ENCODE data around the gene CACNA2D2. TPM values are rescaled to one million over a fixed set of nuclear protein-coding genes. Genes with fewer than 3 reads are reported as not detected.

CACNA2D2 gene
- total and polyA plus RNA-seq, 7 donors, result 0.49 to 1.7 (median 1.1) TPM; not detected in 1

- Histone ChIP-seq H3K4me3 (peak within 1 kb of the TSS; percentile 75 to 100 (median 92)), H3K9me3 (no peaks in the 10 kb centered on the region), H3K36me3 (peaks cover 18 to 49% (median 26%) of the 10 kb centered on the region in 4 donors), H3K27me3 (no peaks in the 10 kb centered on the region), H3K27ac (peak within 1 kb of the TSS; percentile 82 to 97 (median 86)), H3K4me1 (peaks cover 0 to 39% (median 30%) of the 10 kb centered on the region in 4 donors)
- DNase-seq, result peak; percentile 99
- TF ChIP-seq CTCF (IDR thresholded peaks at IDR 0.05), result no peak
- peak; percentile 67 to 76 for TF ChIP-seq POLR2A (IDR thresholded peaks at IDR 0.05)
- TF ChIP-seq POLR2AphosphoS5 (IDR thresholded peaks at IDR 0.05), result peak; percentile 80 to 97 (median 92)
- TF ChIP-seq EP300 (IDR thresholded peaks at IDR 0.05), result no peak
- 1 to 2% methylated on average over 55 of the region's 55 CpGs for whole genome bisulfite sequencing, 2 donors
- intact Hi-C loops (cut with DNase I), result loop anchor here (5.0 to 10.0 kb wide), 2 partner anchors 66 to 1057 kb away; partner anchors contain the start of gene MANF
Measured at GRCh38 chr3:50327943-50328691, 175.3 kb downstream of the CACNA2D2 start, which contains the start of gene TUSC2. Gene TUSC2 (minus strand): TSS chr3:50328223. CDS start chr3:50328099, 124 bp downstream.

- peak overlapping the region in 3 of 4 donors; percentile 82 to 97 (median 88) for H3K27ac ChIP-seq
- no peak for DNase-seq
- H3K9me3 ChIP-seq, result no peaks in the 10 kb centered on the region
- H3K4me3 ChIP-seq, result peak overlapping the region; percentile 75 to 100 (median 92)
- TF ChIP-seq POLR2A (IDR thresholded peaks at IDR 0.05), result no peak
- TF ChIP-seq POLR2AphosphoS5 (IDR thresholded peaks at IDR 0.05), result no peak
- TF ChIP-seq EP300 (IDR thresholded peaks at IDR 0.05), result no peak
- TF ChIP-seq CTCF (IDR thresholded peaks at IDR 0.05), result no peak
- no peaks in the 10 kb centered on the region for H3K27me3 ChIP-seq
- peaks cover 18 to 47% (median 26%) of the 10 kb centered on the region in 4 donors for H3K36me3 ChIP-seq
- peaks cover 0 to 45% (median 34%) of the 10 kb centered on the region in 4 donors for H3K4me1 ChIP-seq
- WGBS, 2 donors, result 65 to 75% methylated on average over 4 of the region's 4 CpGs
- intact Hi-C loops (cut with DNase I), result loop anchor here (5.0 to 10.0 kb wide), 2 partner anchors 65 to 1058 kb away; partner anchors contain the start of gene MANF
Measured at GRCh38 chr3:50327129-50327528, 176.3 kb downstream of the CACNA2D2 start.

GRCh38 chr3:50326182-50326541 is 177.3 kb downstream of the CACNA2D2 start:
- Histone ChIP-seq H3K4me1 (peaks cover 0 to 50% (median 39%) of the 10 kb centered on the region in 4 donors), H3K36me3 (peaks cover 15 to 38% (median 19%) of the 10 kb centered on the region in 4 donors), H3K27ac (no peak overlapping the region), H3K4me3 (no peak overlapping the region), H3K27me3 (no peaks in the 10 kb centered on the region), H3K9me3 (no peaks in the 10 kb centered on the region)
- TF ChIP-seq EP300 (IDR thresholded peaks at IDR 0.05) (no peak), POLR2A (IDR thresholded peaks at IDR 0.05) (no peak), CTCF (IDR thresholded peaks at IDR 0.05) (no peak), POLR2AphosphoS5 (IDR thresholded peaks at IDR 0.05) (no peak)
- intact Hi-C loops (cut with DNase I), result loop anchor here (5.0 to 10.0 kb wide), 2 partner anchors 64 to 1059 kb away; partner anchors contain the start of gene MANF
- WGBS, 2 donors, result 92 to 94% methylated on average over 8 of the region's 8 CpGs
- DNase-seq, result no peak

GRCh38 chr3:50325497-50326181 is 177.8 kb downstream of the CACNA2D2 start:
- H3K27ac ChIP-seq, result peak overlapping the region in 1 of 4 donors; percentile 92
- H3K4me1 ChIP-seq, result peaks cover 0 to 51% (median 39%) of the 10 kb centered on the region in 4 donors
- intact Hi-C loops (cut with DNase I), result loop anchor here (5.0 to 10.0 kb wide), 2 partner anchors 63 to 1059 kb away; partner anchors contain the start of gene MANF
- no peak overlapping the region for H3K4me3 ChIP-seq
- 85 to 87% methylated on average over 11 of the region's 11 CpGs for WGBS, 2 donors
- no peaks in the 10 kb centered on the region for H3K9me3 ChIP-seq
- no peaks in the 10 kb centered on the region for H3K27me3 ChIP-seq
- TF ChIP-seq POLR2A (IDR thresholded peaks at IDR 0.05) (no peak), POLR2AphosphoS5 (IDR thresholded peaks at IDR 0.05) (no peak), EP300 (IDR thresholded peaks at IDR 0.05) (no peak), CTCF (IDR thresholded peaks at IDR 0.05) (no peak)
- H3K36me3 ChIP-seq, result peaks cover 9 to 32% (median 14%) of the 10 kb centered on the region in 4 donors
- DNase-seq, result no peak
